Esophagus muscularis mucosa (tissue), 3 donors: ENCODE results near the gene SEPTIN5.

Experiments
- CTCF ChIP-seq, 3 experiments: fragments of 200-600 bp in 2 of 3; fragments of 450-650 bp in 1 of 3; sonication (generic) in 2 of 3; IDR thresholded peaks; one replicate each; pipeline ENCODE4 v1.5.1; 2017 to 2019; ENCODE audit warnings: antibody characterized with exemption in 3 of 3, mild to moderate bottlenecking in 2 of 3, moderate library complexity in 1 of 3
- POLR2A ChIP-seq: fragments of 450-650 bp; IDR thresholded peaks from one replicate; pipeline ENCODE4 v1.6.1; 2017; ENCODE audit warnings: antibody characterized with exemption, moderate library complexity, mild to moderate bottlenecking, low read depth
- POLR2AphosphoS5 ChIP-seq, 2 donors: sonication (generic); formaldehyde crosslinking; IDR thresholded peaks; one replicate each; pipeline ENCODE4 v1.6.1; 2017; ENCODE audit warnings: antibody characterized with exemption in 2 of 2

GRCh38 chr22:19770349-19771220 lies 56.3 kb downstream of the SEPTIN5 start:
- TF ChIP-seq CTCF (IDR thresholded peaks at IDR 0.05) = no peak
- TF ChIP-seq POLR2AphosphoS5 (IDR thresholded peaks at IDR 0.05) = no peak
- no peak for TF ChIP-seq POLR2A
